SHP77 treated with DMSO at 0.1 percent for 48 hours (cell line): ENCODE measurements around the gene SLC39A5.
"Not testable (repeated sequence)": the region's sequence is repeated elsewhere in the genome, so short reads cannot be mapped to it uniquely, and the experiment has no call there.

Experiments
- DNase-seq: peaks from one replicate; lab custom pipeline; 2025; lab: John Stamatoyannopoulos, UW

Gene SLC39A5

GRCh38 chr12:56244494-56244893 lies 14.6 kb downstream of the SLC39A5 start:
- DNase-seq = no peak

DNA sequence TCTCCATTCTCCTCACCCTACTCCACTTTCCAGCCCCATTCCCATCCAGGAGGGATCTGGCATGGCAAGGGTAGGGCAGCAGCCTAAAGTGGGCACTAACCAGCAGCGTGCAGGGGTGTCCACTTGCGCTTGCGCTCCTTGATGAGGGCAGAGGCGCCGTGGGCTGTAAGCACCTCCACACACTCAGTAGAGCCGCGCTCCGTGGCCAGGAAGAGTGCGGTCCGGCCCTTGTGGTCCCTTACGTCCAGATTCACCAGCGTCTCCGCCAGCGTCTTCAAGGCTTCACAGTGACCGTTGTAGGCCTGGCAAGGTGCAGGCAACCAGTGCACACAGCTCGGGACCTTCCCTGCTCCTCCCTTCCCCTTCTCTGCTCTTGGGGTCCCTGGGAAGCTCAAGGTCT lies 18.1 kb downstream of the SLC39A5 start:
- no peak for DNase-seq

GRCh38 chr12:56248711-56249110 lies 18.9 kb downstream of the SLC39A5 start:
- no peak for DNase-seq

DNA sequence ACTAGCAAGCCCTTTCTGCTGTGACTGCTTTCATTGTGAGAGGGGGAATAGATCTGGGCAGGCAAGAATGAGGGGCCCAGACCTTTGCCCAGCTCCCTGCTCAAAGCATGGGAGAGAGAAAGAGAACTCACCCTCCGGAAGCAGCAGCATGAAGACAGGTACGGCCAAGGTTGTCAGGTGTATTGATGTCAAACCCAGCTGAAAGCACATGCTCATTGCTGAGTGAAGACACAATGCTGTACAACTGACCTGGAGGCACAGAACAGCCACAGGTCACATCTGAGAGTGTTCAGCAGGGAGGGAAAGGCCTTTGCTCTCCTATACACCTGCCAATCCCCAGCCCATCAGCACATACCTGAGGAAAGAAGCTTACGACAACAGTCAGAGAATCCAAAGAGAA lies 22.8 kb downstream of the SLC39A5 start:
- DNase-seq = no peak

DNA sequence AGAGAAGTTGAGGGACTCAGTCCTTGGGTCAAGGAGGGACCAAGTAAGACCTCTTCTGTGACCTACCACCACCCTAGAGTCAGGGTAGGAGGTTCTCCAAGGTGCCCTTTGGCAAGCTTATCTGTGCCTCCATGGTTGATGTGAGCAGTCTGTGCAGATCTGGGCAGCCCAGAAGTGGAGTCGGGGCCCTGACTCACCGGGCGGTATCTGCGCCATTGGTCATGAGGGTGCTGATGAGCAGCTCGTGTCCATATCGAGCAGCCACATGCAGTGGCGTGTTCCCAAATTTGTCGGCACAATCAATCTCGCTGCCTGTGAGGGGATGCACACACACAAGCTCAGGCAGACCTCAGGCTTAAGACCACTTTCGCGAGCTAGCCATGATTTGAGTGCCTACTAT lies 23.2 kb downstream of the SLC39A5 start:
- DNase-seq = no peak

DNA sequence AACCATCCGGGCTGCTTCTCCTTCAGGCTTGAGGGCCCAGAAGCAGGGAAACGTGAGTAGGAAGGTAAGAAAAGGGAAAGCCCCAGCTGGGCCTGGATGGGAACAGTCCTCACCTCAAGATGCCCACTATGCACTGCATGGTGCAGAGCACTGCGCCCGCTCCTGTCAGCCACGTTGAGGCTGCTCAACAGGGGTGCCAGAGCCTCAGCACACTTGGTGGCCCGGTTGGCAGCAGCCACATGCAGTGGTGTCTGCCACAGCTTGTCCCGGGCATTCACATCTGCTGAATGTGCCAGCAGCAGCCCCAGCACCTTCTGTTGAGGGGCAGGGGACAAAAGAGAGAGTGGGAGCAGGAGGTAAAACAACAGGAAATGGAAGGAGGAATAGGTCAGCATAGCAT lies 25.8 kb downstream of the SLC39A5 start:
- DNase-seq = no peak

DNA sequence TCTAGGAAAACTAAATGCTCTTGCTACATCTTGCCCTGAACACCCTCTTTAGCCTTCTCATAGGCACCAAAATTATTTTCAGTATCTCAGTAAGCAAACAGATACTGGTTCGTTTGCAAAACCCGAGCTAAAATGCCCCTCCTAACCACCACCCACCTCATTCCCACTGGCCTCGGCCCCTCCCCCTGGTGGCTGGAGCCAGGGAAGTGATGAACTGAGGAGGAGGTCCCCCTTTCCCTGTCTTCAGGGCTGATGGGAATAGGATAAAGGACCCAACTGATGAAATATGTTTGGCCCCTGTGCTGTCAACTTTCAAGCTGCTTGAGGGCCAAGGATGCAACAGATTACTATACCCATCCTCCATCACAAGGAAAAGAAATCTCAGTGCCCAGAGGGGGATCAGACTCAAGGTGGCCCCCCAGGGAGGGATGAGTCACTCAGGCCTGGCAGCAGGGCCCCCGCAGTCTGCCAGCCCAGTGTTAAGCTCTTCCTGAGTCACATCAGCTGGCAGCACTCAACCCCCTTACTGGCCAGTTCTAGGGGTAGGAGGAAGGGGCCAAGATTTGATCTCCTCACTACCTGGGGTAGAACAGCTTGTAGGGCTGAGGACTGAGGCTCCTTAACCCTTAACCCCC lies 26.6 kb downstream of the SLC39A5 start:
- DNase-seq = no peak

DNA sequence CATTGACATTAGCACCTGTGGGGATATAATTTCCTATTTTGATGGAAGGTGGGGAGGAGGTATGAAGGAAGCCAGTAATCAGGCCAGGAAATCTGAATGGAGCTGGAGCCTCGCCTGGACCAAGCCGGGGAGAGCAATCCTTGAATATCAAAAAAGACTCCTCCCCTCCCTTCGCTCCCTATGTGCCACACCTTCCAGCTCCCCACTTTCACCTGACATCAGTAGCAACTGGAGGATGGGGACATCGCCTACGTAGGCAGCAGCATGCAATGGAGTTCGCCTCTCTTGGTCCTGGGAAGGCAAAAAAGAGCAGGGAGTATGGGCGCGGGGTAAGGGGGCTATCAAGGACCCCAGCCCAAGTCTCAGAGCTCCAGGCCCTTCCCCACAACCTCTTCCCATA lies 27.2 kb downstream of the SLC39A5 start:
- no peak for DNase-seq

GRCh38 chr12:56257491-56258067 lies 27.7 kb downstream of the SLC39A5 start:
- DNase-seq = no peak

GRCh38 chr12:56258068-56258819 lies 28.4 kb downstream of the SLC39A5 start, which contains the start of gene ANKRD52:
Gene ANKRD52 (minus strand): TSS chr12:56258384. CDS start chr12:56258269, 115 bp downstream.
- DNase-seq = peak; percentile 48

- no peak for DNase-seq
Measured at GRCh38 chr12:56258820-56259183, 29.0 kb downstream of the SLC39A5 start.

GRCh38 chr12:56260380-56260779 lies 30.5 kb downstream of the SLC39A5 start:
- no peak for DNase-seq

- no peak for DNase-seq
Measured at GRCh38 chr12:56260921-56261320, 31.1 kb downstream of the SLC39A5 start.

GRCh38 chr12:56261503-56262232 lies 31.8 kb downstream of the SLC39A5 start:
- no peak for DNase-seq

DNA sequence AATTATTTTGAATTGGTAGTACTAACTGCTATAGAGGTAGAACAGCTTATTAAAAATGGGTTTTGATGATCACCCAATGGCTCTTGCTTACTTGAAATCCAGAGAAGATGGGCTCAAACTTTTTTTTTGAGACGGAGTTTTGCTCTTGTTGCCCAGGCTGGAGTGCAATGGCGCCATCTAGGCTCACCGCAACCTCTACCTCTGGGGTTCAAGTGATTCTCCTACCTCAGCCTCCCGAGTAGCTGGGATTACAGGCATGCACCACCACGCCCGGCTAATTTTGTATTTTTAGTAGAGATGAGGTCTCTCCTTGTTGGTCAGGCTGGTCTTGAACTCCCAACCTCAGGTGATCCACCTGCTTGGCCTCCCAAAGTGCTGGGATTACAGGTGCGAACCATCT lies 33.1 kb downstream of the SLC39A5 start:
- not testable (repeated sequence) for DNase-seq

- DNase-seq = not testable (repeated sequence)
Measured at GRCh38 chr12:56266068-56266692, 36.3 kb downstream of the SLC39A5 start.

DNA sequence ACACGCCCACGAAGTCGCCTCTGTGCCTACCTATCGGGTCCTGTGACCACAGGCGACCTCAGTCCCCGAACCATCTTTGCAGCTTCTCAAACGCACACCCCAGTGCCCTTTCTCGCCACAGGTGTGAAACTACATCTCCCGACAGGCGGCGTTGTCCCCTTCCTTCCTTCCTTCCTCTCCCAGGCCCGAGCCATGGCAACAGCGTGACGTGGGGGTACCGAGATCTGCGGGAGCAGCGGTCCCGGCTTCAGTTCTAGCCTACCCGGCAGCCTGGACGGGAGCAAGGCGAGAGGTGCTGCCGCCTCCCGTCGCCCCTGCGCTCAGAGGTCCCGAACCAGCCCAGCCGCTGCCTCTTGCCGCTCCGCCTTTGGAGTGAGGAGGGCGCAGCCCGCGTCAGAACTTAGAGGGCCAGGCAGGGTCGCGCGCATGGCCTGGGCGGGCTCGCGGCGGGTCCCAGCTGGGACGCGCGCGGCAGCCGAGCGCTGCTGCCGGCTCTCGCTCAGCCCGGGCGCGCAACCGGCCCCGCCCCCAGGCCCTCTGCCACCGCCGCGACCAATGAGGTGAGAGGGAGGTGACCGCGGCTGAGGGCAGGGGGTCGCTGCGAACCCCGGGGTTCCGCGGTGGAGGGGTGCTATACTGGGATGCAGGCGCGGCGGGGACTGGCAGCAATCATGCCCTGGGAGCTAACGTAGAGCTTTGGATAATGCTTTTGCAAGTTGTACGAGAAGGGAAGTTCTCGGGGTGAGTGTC lies 37.0 kb downstream of the SLC39A5 start, which contains the start of gene COQ10A:
TSS of gene COQ10A (plus strand) at position 250 of the 750 bp plus-strand sequence. CDS start at position 427, 177 bp downstream.
- DNase-seq = peak; percentile 71

GRCh38 chr12:56267443-56268071 lies 37.7 kb downstream of the SLC39A5 start:
- DNase-seq = no peak

GRCh38 chr12:56271031-56271430 lies 41.2 kb downstream of the SLC39A5 start:
- no peak for DNase-seq

DNA sequence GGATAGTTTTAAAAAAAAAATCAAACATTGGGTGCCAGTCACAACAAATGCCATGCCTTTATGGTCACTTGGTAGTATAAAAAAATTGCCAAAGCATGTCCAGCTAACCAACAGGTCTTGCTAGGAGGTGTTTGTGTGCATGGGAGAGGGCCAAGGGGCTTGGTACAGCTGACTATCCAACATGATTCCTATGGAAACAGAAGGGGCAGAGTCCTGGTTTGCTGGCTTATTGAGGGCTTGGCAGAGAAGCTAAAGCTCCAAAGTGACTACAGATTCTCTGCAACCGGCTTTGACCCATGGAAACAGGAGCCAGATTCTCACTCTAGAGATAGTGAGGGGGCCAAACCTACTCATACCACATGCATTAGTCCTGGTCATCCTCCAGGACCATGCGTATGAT lies 42.6 kb downstream of the SLC39A5 start:
- DNase-seq = not testable (repeated sequence)

GRCh38 chr12:56274299-56274698 lies 44.4 kb downstream of the SLC39A5 start:
- DNase-seq = no peak
